Measurements from ENCODE around the gene SBSN. TPM values are rescaled to one million over a fixed set of nuclear protein-coding genes. Genes with fewer than 3 reads are reported as not detected.

Gene SBSN
- total RNA-seq, 1 donor from 2014 or later: not detected

GRCh38 chr19:35509018-35509652, 19.0 kb downstream of the SBSN start:
- no peak for DNase-seq (ENCODE audit: low spot score)

DNA sequence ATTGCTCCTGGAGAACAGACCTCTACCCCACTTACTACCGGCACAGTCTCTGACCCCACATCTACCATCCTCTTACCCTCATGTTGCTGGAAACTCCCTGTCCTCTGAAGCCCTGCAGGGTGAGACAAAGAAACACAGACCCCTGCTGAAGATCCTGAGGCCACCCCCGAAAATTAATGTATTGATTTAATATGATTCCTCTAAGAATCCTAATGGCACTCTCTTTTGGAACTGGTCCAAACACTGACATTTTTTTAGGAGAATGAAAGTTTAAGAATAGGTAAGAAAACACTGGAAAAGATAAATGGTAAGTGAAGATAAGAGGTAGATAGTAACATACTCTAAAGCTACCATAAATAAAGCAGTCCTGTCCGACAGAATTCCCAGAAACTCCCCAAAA, 20.0 kb downstream of the SBSN start:
- DNase-seq (ENCODE audit: low spot score): no peak

DNA sequence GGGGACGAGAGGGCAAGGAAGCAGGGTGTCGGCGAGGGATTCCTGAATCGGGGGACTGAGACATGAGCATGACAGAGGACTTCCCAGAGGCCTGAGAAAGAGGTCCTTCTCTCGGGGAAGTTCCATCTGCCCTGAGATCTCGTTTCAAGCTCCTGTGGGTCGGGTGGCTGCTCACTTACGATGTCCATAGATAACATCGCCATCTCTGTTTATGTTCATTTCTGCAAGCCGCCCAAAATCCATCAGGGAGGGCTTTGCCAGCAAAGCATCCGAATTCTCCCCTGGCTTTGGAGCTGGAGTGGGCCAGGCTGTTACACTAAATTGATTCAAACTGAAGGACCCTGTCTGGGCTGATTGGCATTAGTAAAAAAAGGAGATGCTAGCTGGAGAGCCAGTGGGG, 20.6 kb downstream of the SBSN start:
- no peak for DNase-seq (ENCODE audit: low spot score)

DNA sequence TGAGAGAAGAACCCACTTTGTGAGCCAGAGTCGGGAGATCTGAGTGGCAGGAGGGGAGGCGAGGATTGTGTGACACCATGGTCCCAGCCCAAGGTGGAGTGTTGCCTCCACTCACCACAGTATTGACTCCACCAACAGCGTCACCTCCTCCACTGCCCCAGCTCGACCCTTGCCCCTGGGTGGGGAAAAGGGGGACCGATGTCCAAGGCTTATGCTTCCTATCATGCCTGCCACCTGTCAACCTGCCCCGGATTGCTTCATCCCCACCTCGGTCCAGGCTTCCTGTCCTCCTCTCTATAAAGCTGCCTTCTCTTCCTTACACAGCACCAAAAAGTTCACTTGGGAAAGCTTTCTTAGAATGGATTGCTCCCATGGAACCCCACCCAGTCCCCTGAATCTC, 22.1 kb downstream of the SBSN start:
- DNase-seq (ENCODE audit: low spot score): no peak

GRCh38 chr19:35502751-35503150, 25.4 kb downstream of the SBSN start:
- DNase-seq (ENCODE audit: low spot score): no peak

DNA sequence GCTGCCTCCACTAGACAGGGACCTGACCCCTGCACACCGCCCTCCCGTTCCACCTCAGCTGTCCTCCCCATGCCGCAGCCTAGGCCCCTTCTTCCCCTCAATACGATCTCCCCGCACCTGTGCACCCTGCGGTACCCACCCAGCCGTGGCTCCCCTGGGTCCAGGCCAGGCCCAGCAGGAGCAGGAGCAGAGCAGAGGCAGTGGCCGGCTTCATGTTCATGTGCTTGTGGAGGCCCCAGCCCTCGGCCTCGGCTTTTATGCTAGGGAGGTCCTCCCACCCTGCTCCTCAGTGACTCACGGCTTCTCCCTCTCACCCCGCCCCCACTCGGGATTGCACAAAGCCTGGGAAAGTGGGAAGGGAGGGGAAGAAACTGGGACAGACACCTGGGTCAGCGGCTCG, 26.4 kb downstream of the SBSN start:
- no peak for DNase-seq (ENCODE audit: low spot score)

DNA sequence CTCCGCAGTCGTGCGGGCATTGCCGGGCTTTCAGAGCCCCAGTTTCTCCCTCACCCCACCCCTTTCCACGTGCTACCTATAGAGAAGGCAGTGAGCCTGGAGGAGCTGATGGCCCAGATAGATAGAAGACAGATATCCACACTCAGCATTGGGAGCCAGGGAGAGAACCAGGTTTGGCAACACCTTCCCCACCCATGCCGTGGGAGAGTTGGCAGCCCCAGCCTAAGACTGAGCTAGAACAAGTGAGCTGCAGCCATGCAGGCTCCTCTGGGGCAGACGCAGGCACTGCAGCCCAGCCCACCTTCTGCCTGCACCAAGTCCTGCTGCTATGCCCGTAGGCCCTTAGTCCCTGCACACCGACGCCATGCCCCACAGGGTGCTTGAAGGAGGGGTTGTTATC, 27.5 kb downstream of the SBSN start:
- DNase-seq (ENCODE audit: low spot score): no peak

DNA sequence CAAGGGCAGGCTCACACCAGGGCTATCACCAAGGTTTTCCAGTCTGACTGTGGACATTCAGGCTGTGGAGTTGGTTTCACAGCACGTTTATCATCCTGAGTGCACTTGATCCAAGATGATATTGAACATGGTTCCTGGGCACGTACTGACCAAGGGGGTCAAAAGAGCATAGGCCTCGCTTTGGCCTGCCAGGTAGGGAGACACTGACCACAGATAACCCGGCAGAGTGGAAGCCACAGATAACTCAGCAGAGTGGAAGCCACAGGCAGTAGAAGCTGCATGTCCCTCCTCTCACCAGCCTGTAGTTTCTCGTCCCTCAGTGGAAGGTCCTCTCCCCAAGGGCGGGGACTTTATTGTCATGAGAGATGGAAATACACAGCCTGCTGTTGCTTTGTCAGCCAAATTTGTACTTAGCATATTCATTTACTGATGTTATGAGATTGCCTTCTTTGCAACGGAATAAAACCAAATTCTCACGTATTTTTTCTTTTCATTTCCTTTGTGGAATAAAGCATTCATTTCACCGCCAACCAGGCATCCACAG, 29.1 kb downstream of the SBSN start:
- no peak for DNase-seq (ENCODE audit: low spot score)

DNA sequence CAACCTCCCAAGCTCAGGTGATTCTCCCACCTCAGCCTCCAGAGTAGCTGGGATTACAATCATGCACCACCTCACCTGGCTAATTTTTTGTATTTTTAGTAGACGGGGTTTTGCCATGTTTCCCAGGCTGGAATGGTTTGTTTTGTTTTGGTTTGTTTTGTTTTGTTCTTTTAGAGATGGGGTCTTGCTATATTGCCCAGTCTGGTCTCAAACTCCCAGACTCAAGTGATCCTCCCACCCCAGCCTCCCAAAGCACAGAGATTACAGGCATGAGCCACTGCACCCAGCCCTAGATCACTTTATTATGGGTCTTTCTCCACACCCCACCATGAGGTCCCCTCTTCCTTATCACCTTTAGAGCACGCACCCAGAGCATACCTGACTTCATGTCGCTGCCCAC, 29.9 kb downstream of the SBSN start:
- no peak for DNase-seq (ENCODE audit: low spot score)

GRCh38 chr19:35497406-35497805, 30.7 kb downstream of the SBSN start:
- DNase-seq (ENCODE audit: low spot score): no peak

- DNase-seq (ENCODE audit: low spot score): no peak
These were observed 32.7 kb downstream of the SBSN start for GRCh38 chr19:35495107-35496064.

DNA sequence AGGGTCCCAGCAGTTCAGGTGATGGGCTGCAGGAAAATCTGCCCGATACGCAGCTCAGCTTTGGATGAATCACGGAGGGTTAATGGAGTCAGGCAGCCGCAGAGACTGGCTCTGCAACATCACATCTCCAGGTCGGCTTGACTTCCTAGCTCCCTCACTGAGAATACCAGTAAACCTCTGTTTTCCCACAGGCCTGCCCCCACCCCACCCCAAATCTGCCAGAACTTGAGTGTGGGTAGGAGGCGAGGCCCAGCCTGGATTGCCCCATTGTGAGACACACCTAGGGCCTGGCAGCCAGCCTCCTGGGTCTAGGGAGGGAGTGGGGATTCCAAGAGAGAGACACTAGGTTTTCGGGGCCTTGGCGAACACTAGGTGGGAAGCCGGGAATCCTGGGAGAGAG, 34.1 kb downstream of the SBSN start:
- no peak for DNase-seq (ENCODE audit: low spot score)

- DNase-seq (ENCODE audit: low spot score): no peak
These were observed 36.2 kb downstream of the SBSN start for GRCh38 chr19:35491836-35492360.

- DNase-seq (ENCODE audit: low spot score): no peak
These were observed 37.7 kb downstream of the SBSN start, which contains the start of gene KRTDAP for GRCh38 chr19:35490364-35490763. Gene KRTDAP (minus strand): TSS chr19:35490464. CDS start chr19:35490442, 22 bp downstream.

GRCh38 chr19:35488677-35489076, 39.4 kb downstream of the SBSN start:
- no peak for DNase-seq (ENCODE audit: low spot score)

DNA sequence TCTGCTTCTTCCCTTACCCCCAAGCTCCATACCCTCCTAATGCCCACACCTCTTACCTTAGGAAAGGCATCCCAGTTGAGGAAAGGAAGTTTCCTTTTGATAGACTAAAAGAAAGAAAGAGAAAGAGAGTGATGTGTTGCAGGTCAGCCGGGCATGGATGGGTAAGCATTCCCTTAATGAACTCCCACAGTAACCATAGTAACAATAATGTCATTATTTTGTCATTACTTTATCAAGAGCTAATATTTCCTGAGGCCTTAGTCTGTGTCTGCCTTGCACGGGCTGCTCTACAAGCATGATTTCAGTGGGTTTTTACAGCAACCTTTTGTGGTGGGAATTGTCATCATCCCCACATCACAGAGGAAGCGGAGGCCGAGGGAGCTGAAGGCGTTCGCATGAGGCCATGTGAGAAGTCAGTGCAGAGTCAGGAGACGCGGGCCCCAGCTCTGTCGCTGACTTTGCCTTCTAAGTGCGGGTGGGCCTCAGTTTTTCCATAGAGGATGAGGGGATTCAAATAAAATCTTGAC, 40.4 kb downstream of the SBSN start:
- no peak for DNase-seq (ENCODE audit: low spot score)

DNA sequence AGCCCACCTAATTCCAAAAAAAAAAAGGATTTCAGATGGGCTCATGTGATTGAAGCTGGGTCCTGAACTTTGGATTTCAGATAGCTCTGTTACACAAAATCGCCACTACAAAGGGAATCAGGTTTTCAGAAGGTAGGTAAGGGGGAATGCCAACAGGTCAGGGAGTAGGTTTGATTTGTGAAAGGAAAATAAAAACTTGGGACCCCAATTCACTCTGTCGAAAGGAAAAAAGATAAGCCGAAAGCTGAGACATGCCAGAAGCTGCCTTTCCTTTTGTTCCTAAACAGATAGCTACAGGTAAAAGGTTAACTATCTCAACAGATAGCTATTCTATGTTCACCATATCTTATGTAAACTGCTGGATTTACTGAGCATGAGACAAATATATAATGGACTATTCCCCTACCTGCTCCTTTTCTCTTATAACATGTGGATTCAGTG, 41.8 kb downstream of the SBSN start:
- no peak for DNase-seq (ENCODE audit: low spot score)

DNA sequence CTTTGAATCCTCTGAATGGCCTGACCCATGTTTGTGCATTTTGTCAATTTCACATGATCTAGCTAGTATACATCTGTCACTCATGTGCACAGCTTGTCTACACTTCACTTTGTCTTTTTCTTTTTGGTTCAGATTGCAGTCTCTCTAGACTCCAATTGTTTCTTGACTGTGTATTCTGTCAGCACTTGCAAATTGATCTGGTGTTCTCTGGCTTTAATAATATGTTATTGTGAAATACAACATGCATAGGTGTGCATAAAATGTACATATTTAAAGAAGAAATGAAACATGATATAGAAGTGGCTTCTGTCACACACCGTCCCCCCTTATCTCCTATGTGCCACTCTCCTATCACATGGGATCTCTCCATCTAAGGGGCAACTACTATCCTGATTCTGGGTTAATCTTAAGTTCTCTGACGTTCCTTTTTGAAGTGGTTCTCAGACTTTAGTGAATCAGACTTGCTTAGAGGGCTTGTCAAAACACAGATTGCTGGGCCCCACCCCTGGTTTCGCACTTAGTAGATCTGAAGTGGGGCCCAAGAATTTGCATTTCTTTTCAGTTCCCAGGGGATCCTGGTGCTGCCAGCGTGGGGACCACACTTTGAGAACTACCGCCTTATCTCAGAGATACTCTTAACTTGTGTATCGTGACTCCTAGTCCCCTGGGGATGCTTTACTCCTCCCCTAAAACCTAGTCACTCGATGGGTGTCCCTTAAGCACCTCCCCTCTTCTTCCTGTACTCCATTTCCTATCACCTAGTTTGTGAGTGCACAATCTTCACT, 43.7 kb downstream of the SBSN start:
- no peak for DNase-seq (ENCODE audit: low spot score)

DNA sequence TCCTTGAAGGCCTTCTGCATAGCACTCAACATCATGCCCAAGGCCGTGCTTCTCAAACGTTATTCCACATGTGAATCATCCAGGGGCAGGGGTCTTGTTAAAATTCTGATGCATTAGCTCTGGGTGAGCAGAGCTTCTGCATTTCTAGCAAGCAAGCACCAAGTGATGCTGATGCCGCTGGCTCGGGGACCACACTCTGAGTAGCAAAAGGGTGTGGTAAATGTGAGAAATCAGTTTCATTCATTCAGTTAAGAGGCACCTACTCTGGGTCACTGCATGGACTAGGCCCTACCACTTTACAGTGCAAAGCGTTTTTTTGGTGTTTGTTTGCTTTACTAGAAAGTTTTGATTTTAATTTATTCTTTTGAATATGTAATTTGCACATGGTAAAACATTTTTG, 45.0 kb downstream of the SBSN start:
- DNase-seq (ENCODE audit: low spot score): no peak

GRCh38 chr19:35478794-35479677, 49.1 kb downstream of the SBSN start:
- no peak for DNase-seq (ENCODE audit: low spot score)

Data from mesenteric fat pad (tissue), 1 donor.